Testis (tissue), 2 donors: ENCODE data around the gene LPO.

ENCODE experiments used
- POLR2A ChIP-seq: fragments of 450-650 bp; IDR thresholded peaks from one replicate; pipeline ENCODE4 v1.6.1; 2017; ENCODE audit warnings: antibody characterized with exemption, mild to moderate bottlenecking, moderate library complexity
- TF ChIP-seq, protein P1 (sequence below), 3 experiments: fragments of 450-650 bp in 2 of 3; fragments of 200-600 bp in 1 of 3; sonication (generic) in 1 of 3; IDR thresholded peaks; one replicate each; pipeline ENCODE4 v1.5.1; 2016 to 2019; ENCODE audit warnings: antibody characterized with exemption in 3 of 3, mild to moderate bottlenecking in 2 of 3, moderate library complexity in 1 of 3

DNA sequence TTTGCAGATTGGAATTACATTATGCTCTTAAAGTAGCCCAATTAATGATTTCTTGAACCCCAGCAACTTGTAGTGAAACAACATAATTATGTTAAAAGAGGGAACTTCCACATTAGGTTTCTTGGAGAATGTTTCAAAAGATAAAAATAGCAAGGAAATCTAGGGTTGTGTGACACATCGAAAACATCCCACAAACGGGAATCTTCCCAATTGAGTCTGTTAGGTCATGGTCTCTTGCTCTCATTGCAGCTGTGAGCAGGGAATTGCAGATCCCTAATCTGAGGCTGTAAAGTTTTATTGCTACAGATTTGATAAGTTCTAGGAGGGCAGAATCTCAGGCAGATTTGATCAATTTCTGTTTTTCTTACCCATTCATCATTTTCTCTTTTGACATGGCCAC is 6.7 kb upstream of the LPO start:
- no peak for TF ChIP-seq POLR2A
- TF ChIP-seq, protein P1, sequence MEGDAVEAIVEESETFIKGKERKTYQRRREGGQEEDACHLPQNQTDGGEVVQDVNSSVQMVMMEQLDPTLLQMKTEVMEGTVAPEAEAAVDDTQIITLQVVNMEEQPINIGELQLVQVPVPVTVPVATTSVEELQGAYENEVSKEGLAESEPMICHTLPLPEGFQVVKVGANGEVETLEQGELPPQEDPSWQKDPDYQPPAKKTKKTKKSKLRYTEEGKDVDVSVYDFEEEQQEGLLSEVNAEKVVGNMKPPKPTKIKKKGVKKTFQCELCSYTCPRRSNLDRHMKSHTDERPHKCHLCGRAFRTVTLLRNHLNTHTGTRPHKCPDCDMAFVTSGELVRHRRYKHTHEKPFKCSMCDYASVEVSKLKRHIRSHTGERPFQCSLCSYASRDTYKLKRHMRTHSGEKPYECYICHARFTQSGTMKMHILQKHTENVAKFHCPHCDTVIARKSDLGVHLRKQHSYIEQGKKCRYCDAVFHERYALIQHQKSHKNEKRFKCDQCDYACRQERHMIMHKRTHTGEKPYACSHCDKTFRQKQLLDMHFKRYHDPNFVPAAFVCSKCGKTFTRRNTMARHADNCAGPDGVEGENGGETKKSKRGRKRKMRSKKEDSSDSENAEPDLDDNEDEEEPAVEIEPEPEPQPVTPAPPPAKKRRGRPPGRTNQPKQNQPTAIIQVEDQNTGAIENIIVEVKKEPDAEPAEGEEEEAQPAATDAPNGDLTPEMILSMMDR (IDR thresholded peaks at IDR 0.05) = no peak
